ENCODE measurements around the gene CRISP1.

- no peak for TF ChIP-seq CTCF (IDR thresholded peaks at IDR 0.05)
- no peak for TF ChIP-seq POLR2A (IDR thresholded peaks at IDR 0.05)
- TF ChIP-seq POLR2AphosphoS5 (IDR thresholded peaks at IDR 0.05; ENCODE audit: insufficient read depth in 1 of 2, low read depth in 1 of 2): no peak
These were observed 61.1 kb downstream of the CRISP1 start for GRCh38 chr6:49805246-49805645.
